ENCODE data around the gene SIVA1.
A peak's percentile ranks its signal among the peaks of the same experiment; 100 is the strongest.

DNA sequence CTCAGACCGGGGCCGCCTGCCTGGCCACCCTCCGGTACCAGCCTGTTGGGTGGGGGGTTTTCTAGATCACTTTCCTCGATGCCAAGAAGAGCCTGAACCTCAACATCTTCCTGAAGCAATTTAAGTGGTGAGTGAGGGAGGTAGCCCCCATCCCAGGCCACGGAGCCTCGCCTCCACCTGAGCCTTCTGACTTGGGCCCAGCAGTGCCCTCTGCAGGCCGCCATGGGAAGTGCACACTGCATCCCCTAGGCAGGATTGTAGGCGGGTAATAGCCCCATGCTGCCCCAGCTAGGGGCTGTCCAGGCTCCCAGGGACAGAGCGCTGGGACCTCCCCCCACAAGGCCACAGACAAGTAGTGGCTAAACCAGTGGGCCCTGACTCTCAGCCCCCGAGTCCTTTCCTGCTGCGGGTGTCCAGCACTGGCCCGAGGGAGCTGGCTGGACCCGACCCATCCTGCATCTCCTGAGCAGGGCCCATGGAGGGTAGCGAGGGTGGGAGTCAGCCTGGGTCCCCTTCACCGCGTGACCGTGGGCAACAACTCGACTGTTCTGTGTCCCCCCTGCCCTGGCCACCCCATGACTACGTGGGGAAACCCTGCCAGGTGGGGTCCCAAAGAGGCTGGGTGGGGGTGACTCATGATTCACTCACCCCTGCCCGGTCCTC lies 44.2 kb upstream of the SIVA1 start:
- TF ChIP-seq, protein P1, sequence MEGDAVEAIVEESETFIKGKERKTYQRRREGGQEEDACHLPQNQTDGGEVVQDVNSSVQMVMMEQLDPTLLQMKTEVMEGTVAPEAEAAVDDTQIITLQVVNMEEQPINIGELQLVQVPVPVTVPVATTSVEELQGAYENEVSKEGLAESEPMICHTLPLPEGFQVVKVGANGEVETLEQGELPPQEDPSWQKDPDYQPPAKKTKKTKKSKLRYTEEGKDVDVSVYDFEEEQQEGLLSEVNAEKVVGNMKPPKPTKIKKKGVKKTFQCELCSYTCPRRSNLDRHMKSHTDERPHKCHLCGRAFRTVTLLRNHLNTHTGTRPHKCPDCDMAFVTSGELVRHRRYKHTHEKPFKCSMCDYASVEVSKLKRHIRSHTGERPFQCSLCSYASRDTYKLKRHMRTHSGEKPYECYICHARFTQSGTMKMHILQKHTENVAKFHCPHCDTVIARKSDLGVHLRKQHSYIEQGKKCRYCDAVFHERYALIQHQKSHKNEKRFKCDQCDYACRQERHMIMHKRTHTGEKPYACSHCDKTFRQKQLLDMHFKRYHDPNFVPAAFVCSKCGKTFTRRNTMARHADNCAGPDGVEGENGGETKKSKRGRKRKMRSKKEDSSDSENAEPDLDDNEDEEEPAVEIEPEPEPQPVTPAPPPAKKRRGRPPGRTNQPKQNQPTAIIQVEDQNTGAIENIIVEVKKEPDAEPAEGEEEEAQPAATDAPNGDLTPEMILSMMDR (IDR thresholded peaks at IDR 0.05 in 4 of 5, conservative IDR thresholded peaks at IDR 0.05 in 1 of 5) = peak; percentile 92 to 99 (median 95)
- TF ChIP-seq POLR2A (IDR thresholded peaks at IDR 0.05) = no peak
